K562 (cell line): ENCODE results near the gene ECSIT. TPM values are rescaled to one million over a fixed set of nuclear protein-coding genes. Genes with fewer than 3 reads are reported as not detected.

Source experiments
- ATF7 ChIP-seq: fragments of 450-650 bp; IDR thresholded peaks from 2 replicates; pipeline ENCODE4 v1.7.1; 2014; ENCODE audit warnings: mild to moderate bottlenecking, moderate library complexity
- CREM ChIP-seq: IDR thresholded peaks from 2 replicates; pipeline ENCODE4 v1.6.1; 2014; ENCODE audit warnings: antibody characterized with exemption, low read depth
- DNMT1 ChIP-seq: fragments of 450-650 bp; IDR thresholded peaks from 2 replicates; pipeline ENCODE4 v1.6.1; 2016; ENCODE audit warnings: antibody characterized with exemption, mild to moderate bottlenecking
- HMGXB4 ChIP-seq: sonication (generic); formaldehyde crosslinking; IDR thresholded peaks from 2 replicates; pipeline ENCODE4 v1.8.1; 2023; ENCODE audit warnings: mild to moderate bottlenecking, missing genetic modification reagents
- MLLT1 ChIP-seq, 2 experiments: fragments of 450-650 bp; IDR thresholded peaks; 2 replicates each; pipeline ENCODE4 v1.6.1; 2016
- NUFIP1 ChIP-seq: fragments of 450-650 bp; IDR thresholded peaks from 2 replicates; pipeline ENCODE4 v1.6.1; 2018; ENCODE audit not compliant: partially characterized antibody
- REST ChIP-seq, 2 experiments: fragments of 450-650 bp; formaldehyde crosslinking in 1 of 2; IDR thresholded peaks; 2 replicates each; pipeline versions ENCODE4 v1.4.0 to v1.6.1; 2014 to 2020; ENCODE audit warnings: mild to moderate bottlenecking in 2 of 2, borderline replicate concordance in 1 of 2, low read depth in 1 of 2
- RHOXF2B ChIP-seq: fragments of 250-450 bp; sonication (Bioruptor Pico); conservative IDR thresholded peaks from 2 replicates; pipeline ENCODE4 v1.5.1; 2021
- ZBTB33 ChIP-seq: sonication (generic); formaldehyde crosslinking; IDR thresholded peaks from 2 replicates; pipeline ENCODE4 v1.8.1; 2023; ENCODE audit warnings: mild to moderate bottlenecking, missing genetic modification reagents
- ZNF589 ChIP-seq: fragments of 200-800 bp; sonication (Bioruptor generic); IDR thresholded peaks from 2 replicates; pipeline ENCODE4 v1.6.1; 2016; ENCODE audit warnings: low read depth, missing genetic modification characterization, missing compliant biosample characterization
- ZNF655 ChIP-seq: fragments of 250-450 bp; sonication (Bioruptor Pico); IDR thresholded peaks from 2 replicates; pipeline ENCODE4 v1.5.0; 2021
- polyA plus RNA-seq, 8 experiments: library from polyadenylated mRNA; depleted of rRNA in 4 of 8; stranded (reverse) in 5 of 8; unstranded in 3 of 8; fragments of >200 nt; fragmentation: Nextera tagmentation in 2 of 8; fragmentation: Illumina TruSeq in 1 of 8; extraction: Ambion mirVana in 2 of 8; extraction: Trizol in 1 of 8; gene quantifications; 2 replicates each; pipeline versions ENCODE4 v1.2.1 to v1.2.3, GENCODE V29; 2011 to 2014; ENCODE audit warnings: inconsistent platforms in 1 of 8, missing spikeins in 1 of 8
- total RNA-seq, 7 experiments: library from RNA; depleted of rRNA in 6 of 7; stranded (reverse); fragments of >200 nt in 6 of 7; fragmentation: Illumina TruSeq in 2 of 7; extraction: Trizol in 2 of 7; gene quantifications; 2 replicates each; pipeline versions ENCODE4 v1.2.1 to v1.2.3, GENCODE V29; 2011 to 2021; ENCODE audit warnings: low replicate concordance in 1 of 7

ECSIT gene
- total and polyA plus RNA-seq, 9 of the 15 experiments (the other 6 are each of a cell fraction or from before 2014, with no cell fraction given): 1.1 to 82.5 (median 43.9) TPM

- TF ChIP-seq DNMT1 (no peak), HMGXB4 (CRISPR knock-in tag) (peak; percentile 80; the same call in 1 of the 2 replicates), ZNF655 (CRISPR knock-in tag) (no peak), CREM (peak; percentile 78), REST (IDR thresholded peaks at IDR 0.05; ENCODE audit: borderline replicate concordance) (peak; percentile 100), REST (CRISPR knock-in tag; IDR thresholded peaks at IDR 0.05; ENCODE audit: low read depth) (peak; percentile 99), NUFIP1 (no peak), MLLT1 (IDR thresholded peaks at IDR 0.05) (no peak), ATF7 (peak; percentile 38; the same call in 1 of the 2 replicates), RHOXF2B (CRISPR knock-in tag) (no peak), ZNF589 (CRISPR knock-in tag) (peak; percentile 53; the same call in 1 of the 2 replicates), ZBTB33 (peak; percentile 75)
These were observed 49.6 kb downstream of the ECSIT start (continued) for GRCh38 chr19:11479090-11479897.
